GM21786 (cell line): ENCODE results near the gene ONECUT1.

Experiments used
- ATAC-seq: cut with Tn5 transposase; IDR thresholded peaks from one replicate; pipeline ENCODE4 v1.9.1; 2021; ENCODE audit not compliant: unreplicated experiment

ONECUT1 gene

DNA sequence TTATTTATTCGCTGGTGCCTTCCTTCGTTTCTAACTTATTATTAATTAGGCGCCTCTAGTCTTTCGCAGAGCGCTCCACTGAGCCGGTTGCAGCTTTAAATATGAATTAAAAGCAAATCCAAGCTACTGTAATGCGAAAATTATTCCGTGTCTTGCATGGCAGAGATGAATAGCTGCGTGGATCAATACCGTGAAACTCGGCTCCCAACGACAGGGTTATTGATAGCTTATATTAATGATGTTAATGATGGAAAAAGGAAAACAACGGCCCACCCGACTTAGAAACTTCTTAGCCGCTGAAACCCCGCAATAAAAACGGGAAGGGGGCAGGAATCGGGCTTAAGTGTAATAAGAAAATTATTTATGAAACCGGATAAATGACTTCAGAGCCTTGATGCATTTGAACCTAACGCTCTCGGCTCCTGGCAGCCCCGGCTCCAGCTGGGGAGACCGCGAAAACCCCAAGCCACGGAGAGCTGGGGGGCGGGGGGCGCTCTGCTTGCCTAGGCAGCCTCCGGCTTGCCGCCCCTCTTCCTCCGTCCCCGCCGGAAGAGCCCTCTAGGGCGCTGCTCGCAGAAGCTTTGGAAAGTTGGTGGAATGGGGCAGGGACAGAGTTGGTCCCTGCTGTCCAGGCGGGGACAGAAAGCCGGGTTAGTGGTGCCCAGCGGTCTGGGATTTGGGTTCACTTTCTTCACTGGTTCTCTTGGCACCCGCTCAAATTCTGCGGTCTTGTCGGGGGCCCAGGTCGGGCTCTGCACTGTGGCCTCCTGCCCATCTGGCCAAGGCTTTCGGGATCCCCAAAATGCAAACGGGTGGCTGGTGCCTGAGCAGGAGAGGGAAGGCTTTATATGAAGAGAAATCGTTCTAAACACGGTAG is 7.7 kb upstream of the ONECUT1 start:
- ATAC-seq = no peak

DNA sequence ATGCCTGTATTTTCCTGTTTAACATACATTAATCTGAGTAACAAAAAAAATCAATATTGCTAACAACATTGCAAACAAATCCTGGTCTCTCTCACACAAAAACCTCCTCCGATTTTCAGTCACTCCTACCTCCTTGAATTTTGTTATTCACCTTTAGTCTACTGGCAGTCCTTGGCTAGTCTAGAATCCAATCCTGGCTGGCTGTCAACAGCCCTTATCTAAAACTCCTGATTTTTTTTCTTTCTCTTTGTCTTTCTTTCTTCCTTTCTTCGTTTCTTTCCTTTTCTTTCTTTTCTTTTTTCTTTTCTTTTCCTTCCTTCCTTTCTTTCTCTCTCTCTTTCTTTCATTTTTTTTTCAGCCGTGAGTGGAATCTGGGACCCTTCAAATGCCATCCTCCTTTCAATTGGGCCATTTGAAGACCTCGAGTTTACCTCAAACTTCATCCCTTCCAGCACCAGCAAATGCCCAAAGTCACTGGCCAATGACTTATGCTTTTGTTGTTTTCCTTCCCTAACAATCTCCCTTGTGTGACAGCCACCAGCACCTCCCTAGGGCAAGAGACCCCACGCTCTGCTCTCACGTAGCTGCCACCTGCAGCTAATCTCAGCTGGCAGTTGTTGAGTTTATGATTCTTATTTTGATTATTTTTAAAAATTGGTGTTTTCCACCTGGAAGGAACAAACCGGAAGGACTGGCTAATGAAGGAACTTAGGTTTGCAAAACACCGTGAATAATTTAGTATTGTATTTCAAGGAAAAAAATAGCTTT is 6.8 kb upstream of the ONECUT1 start:
- ATAC-seq = no peak

DNA sequence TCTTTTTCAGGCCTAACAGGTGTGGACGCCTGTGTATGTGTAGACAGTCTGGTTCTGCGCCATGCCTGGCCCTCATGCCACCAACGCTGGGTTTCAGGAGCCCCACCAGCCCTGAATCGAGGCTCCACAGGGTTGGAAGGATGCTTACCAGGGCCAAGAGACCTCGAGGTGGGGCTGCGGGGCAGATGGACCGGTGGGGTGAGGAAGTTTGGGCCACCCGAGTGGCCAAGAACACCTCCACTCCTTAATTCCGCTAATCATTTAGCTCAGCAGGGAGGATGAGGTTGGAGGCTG is 6.0 kb upstream of the ONECUT1 start:
- no peak for ATAC-seq

DNA sequence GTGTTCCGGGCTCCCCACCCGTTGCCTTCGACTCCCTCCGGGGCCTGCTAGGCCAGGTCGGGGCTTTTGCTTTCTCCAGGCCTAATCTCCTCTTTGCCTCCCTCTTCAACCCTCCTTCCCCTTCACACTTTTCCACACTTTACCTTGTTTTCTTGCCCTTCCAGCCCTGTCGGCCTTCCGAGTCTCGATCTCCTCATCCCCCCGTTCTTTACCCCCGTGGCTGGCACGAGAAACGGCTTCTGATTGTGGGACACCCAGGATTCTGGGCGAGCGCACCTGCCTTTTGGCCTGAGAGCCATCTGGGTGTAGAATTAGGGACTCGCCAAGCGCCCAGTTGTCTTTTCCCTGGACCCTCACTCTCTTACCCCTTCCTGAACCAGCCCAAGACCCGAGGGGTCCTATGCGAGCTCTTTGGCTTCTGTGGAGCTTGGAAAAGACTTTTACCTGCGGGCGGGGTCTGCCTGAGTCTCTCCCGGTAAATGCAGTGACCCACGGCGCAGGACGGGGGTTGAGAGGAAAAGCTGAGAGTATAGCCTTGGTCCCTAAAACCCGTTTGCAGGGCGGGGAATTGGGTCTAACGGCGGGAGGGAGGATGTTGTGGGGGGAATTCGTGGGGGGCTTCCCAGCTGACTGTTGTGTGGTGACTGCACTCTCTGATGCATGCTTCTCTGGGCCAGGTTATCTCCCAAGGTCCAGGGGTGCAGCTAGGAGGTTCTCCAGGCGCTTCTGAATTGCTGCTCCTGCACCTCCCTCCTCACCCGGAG is 5.5 kb upstream of the ONECUT1 start:
- no peak for ATAC-seq

DNA sequence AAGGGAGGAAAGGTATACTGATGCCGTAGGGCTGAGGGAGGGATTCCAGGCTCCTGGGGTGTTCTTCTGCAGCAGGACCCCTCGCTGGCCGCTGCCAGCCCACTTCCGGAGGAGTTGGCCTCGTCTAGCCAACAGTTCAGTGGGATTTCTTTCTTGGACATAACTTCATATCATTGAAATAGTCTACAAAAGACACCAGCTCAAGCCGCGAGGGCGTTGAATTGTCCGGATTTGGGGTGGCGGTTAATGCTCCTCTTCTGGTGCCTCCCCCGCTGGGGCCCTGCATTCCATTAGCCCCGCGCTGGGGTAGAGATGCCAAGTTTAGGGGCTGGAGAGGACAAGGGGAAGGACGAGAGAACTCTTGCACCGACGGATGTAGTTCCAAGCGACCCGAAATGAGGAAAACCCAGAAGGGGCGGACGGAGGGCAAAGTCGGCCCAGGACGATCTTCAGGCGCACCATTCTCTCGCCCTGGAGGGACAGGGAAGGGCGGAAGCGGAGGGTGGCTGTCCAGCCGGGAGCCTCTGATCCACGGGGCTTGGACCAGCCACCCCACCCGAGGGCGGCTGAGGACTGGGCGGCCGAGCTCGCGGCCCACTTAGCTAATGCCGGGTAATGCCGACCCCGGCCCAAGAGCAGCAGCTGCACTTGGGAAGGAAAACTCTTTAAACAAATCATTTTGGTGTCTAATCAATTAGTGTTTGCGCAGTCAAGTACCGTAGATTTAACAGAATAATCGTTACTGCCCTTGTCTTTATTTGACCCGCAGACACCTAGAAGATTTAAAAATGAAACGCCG is 4.7 kb upstream of the ONECUT1 start:
- no peak for ATAC-seq

- no peak for ATAC-seq
Measured at GRCh38 chr15:52791776-52792175, 1.6 kb upstream of the ONECUT1 start.

DNA sequence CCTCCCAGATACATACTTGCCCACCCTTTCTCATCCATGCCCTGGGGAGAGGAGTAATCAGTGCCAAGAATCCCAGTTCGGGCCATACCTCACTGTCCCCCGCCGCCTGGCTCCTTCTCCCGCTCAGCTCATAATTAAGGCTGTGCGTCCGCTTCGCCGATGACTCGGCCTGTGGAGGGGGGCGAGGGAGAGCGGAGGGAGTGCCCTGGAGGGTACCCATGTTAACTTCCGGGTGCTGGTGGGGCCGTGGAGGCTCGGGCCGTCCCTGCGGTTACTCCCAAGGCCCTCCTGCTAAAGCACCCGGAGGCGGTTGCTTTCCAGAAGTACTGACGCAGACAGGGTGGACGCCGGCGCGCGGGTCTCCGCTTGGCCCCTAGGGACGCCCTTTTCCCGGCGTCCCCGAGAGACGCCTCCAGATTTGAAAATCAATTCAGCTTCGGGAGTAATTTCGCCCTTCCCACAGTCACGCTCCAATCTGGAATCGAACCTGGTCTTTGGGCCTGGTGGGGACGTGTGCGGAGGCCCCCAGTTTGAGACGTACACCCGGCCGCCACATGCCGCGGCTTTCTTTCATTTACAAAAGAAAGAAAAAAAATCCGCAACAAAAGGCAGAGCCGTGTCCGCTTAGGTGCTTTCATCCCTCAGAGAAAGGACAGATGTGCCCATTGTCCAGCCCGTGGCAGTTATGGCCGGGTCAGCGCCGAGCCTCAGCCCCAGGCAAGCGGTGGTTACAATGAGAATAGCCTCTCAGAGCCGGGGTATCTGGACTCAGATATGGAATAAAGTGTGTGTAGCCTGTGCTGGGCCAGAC is 1.0 kb upstream of the ONECUT1 start:
- no peak for ATAC-seq

GRCh38 chr15:52789601-52790168 is 451 bp downstream of the ONECUT1 start:
- no peak for ATAC-seq

DNA sequence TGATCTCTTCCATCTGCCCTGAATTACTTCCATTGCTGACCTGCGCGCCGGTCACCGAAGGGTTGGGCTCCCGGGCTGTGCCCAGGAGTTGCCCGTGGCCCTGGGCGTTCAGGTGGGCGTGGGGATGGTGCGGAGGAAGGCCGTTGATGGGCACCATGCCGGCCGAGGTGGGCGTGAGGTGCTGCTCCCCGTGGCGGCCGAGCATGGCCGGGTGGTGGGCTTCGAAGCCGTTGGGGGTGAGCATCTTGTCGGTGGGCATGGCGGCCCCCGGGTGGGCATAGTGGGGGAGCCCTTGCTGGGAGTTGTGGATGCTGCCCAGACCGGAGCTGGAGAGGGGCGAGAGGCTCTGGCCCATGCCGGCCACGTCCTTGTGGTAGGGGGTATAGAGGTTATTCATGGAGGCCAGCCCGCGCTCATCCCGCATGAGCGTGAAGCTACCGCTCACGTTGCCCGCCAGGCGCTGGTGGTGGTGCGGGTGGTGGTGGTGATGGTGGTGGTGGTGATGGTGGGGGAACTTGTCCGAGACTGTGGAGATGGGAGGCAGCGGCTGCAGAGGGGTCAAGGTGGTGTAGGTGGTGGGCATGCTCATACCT is 1.0 kb downstream of the ONECUT1 start:
- ATAC-seq = no peak

- no peak for ATAC-seq
Measured at GRCh38 chr15:52788099-52788986, 1.8 kb downstream of the ONECUT1 start.

- no peak for ATAC-seq
Measured at GRCh38 chr15:52787549-52788098, 2.5 kb downstream of the ONECUT1 start.

- no peak for ATAC-seq
Measured at GRCh38 chr15:52787123-52787503, 3.0 kb downstream of the ONECUT1 start.

DNA sequence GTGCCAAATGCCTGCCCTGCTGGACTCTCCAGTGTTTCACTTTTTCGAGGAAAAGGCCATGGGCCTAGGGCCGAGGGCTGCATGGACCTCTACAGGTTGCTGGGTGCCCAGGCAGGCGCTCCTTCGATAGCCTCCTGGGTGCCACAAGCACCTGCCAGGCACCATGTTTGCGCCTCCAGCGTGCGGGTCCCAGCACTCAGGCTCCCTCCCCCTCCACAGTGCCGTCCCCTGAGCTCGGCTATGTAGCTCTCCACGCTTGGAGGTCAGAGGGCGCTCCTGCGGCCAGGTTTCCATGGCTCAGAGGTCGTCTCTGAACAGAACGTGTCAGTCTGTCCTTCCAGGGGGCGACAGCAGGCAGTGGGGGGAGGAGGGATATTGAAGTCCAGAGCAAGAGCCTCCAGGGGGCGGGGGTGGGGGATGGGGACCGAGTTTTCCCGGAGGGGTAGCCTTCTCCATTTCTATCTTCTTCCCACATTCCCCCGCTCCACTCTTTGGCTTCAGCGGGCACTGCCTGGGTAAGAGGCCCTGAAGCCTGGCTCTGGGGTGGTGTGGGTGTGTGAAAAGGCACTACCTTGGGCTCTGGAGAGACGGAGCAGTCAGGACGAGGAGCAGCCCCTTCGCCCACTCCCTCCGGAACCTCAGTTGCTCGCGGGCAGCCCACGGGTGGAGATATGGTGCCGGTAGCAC is 3.6 kb downstream of the ONECUT1 start:
- ATAC-seq = no peak

GRCh38 chr15:52785672-52786406 is 4.3 kb downstream of the ONECUT1 start:
- ATAC-seq = no peak

GRCh38 chr15:52784799-52785671 is 5.1 kb downstream of the ONECUT1 start:
- ATAC-seq = no peak
